Measurements from ENCODE around the gene SMYD3. TPM values are rescaled to one million over a fixed set of nuclear protein-coding genes. Genes with fewer than 3 reads are reported as not detected.

Gene SMYD3
- total RNA-seq, 4 donors from 2014 or later = 12.0 to 15.0 (median 13.2) TPM

- Histone ChIP-seq H3K4me3 (no peak overlapping the region), H3K27ac (replicated peaks in 1 of 4) (no peak overlapping the region), H3K36me3 (no peaks in the 10 kb centered on the region), H3K4me1 (no peaks in the 10 kb centered on the region), H3K9me3 (peaks cover 0 to 37% (median 35%) of the 10 kb centered on the region in 4 donors), H3K27me3 (no peaks in the 10 kb centered on the region)
- 90% methylated on average over 11 of the region's 17 CpGs for WGBS
- TF ChIP-seq POLR2AphosphoS5 (IDR thresholded peaks at IDR 0.05) (no peak), CTCF (IDR thresholded peaks at IDR 0.05) (no peak)
- DNase-seq (ENCODE audit: extremely low spot score) = no peak
- intact Hi-C loops (cut with DNase I) = no loop called here
These were observed 11.6 kb upstream of the SMYD3 start for GRCh38 chr1:246518456-246519205.

- Histone ChIP-seq H3K4me3 (no peak overlapping the region), H3K27ac (replicated peaks in 1 of 4) (no peak overlapping the region), H3K27me3 (no peaks in the 10 kb centered on the region), H3K9me3 (peaks cover 0 to 40% (median 38%) of the 10 kb centered on the region in 4 donors), H3K36me3 (no peaks in the 10 kb centered on the region), H3K4me1 (no peaks in the 10 kb centered on the region)
- TF ChIP-seq EP300 (IDR thresholded peaks at IDR 0.05) (no peak), POLR2A (IDR thresholded peaks at IDR 0.05; ENCODE audit: low read depth) (no peak), CTCF (IDR thresholded peaks at IDR 0.05) (no peak), POLR2AphosphoS5 (IDR thresholded peaks at IDR 0.05) (no peak)
- intact Hi-C loops (cut with DNase I) = no loop called here
- 78% methylated on average over 7 of the region's 7 CpGs for WGBS
- no peak for DNase-seq (ENCODE audit: extremely low spot score)
These were observed 10.3 kb upstream of the SMYD3 start for GRCh38 chr1:246517391-246517790.

- TF ChIP-seq POLR2AphosphoS5 (IDR thresholded peaks at IDR 0.05) (no peak), CTCF (IDR thresholded peaks at IDR 0.05) (no peak), POLR2A (IDR thresholded peaks at IDR 0.05; ENCODE audit: low read depth) (no peak), EP300 (IDR thresholded peaks at IDR 0.05) (no peak)
- peaks cover 0 to 40% (median 38%) of the 10 kb centered on the region in 4 donors for H3K9me3 ChIP-seq
- intact Hi-C loops (cut with DNase I) = no loop called here
- DNase-seq (ENCODE audit: extremely low spot score) = no peak
- WGBS = 88% methylated on average over 3 of the region's 10 CpGs
- no peak overlapping the region for H3K4me3 ChIP-seq
- no peaks in the 10 kb centered on the region for H3K36me3 ChIP-seq
- no peaks in the 10 kb centered on the region for H3K4me1 ChIP-seq
- no peaks in the 10 kb centered on the region for H3K27me3 ChIP-seq
- no peak overlapping the region for H3K27ac ChIP-seq (replicated peaks in 1 of 4)
These were observed 9.0 kb upstream of the SMYD3 start for GRCh38 chr1:246516126-246516525.

- Histone ChIP-seq H3K27me3 (no peaks in the 10 kb centered on the region), H3K9me3 (peaks cover 0 to 40% (median 38%) of the 10 kb centered on the region in 4 donors), H3K4me3 (no peak overlapping the region), H3K36me3 (no peaks in the 10 kb centered on the region), H3K4me1 (no peaks in the 10 kb centered on the region), H3K27ac (replicated peaks in 1 of 4) (no peak overlapping the region)
- 71% methylated on average over 3 of the region's 3 CpGs for WGBS
- intact Hi-C loops (cut with DNase I) = no loop called here
- TF ChIP-seq CTCF (IDR thresholded peaks at IDR 0.05) (no peak), EP300 (IDR thresholded peaks at IDR 0.05) (no peak), POLR2AphosphoS5 (IDR thresholded peaks at IDR 0.05) (no peak), POLR2A (IDR thresholded peaks at IDR 0.05; ENCODE audit: low read depth) (no peak)
- no peak for DNase-seq (ENCODE audit: extremely low spot score)
These were observed 8.4 kb upstream of the SMYD3 start for GRCh38 chr1:246515390-246516005.
